Coronary artery (tissue), 2 donors: ENCODE measurements around the gene NHSL2.
"Not testable (repeated sequence)": the region's sequence is repeated elsewhere in the genome, so short reads cannot be mapped to it uniquely, and the experiment has no call there.

ENCODE experiments used
- DNase-seq: peaks from one replicate; pipeline ENCODE4 v3.0.0-alpha.2; 2017; ENCODE audit warnings: low spot score
- H3K27ac ChIP-seq, 2 donors: fragments of 200-600 bp; sonication (generic); one replicate each; pipeline ENCODE4 v1.5.1; 2016 to 2019
- H3K4me3 ChIP-seq: fragments of 200-600 bp; sonication (generic); 2 replicates; pipeline ENCODE4 v1.5.1; 2016; ENCODE audit warnings: mild to moderate bottlenecking, moderate library complexity
- CTCF ChIP-seq: fragments of 200-600 bp; sonication (generic); IDR thresholded peaks from one replicate; pipeline ENCODE4 v1.5.1; 2019; ENCODE audit warnings: antibody characterized with exemption

NHSL2 gene

DNA sequence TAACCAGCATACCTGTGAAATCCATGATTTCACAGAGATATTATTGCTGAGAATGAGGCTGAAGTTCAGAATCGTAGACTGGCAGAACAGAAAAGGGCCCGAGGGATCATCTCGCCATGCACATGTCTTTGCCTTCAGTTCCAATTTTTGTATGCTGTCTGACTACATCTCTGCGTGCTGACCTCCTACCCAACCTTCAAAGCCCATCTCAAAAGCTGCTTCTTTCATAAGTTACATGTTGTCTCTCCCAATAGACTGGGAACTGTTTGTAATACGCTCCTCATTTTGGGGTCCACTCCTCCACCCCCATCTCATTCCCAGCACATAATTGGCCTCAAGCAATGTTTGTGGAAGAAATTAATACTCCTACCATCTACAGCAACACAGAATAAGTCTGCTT lies 142.9 kb downstream of the NHSL2 start:
- Histone ChIP-seq H3K4me3 (no peak overlapping the region), H3K27ac (no peak overlapping the region)
- DNase-seq, result peak; percentile 2
- TF ChIP-seq CTCF, result no peak

- Histone ChIP-seq H3K27ac (no peak overlapping the region), H3K4me3 (no peak overlapping the region)
- DNase-seq, result peak; percentile 28
- TF ChIP-seq CTCF, result no peak
These were observed 144.3 kb downstream of the NHSL2 start for GRCh38 chrX:72054779-72055489.

DNA sequence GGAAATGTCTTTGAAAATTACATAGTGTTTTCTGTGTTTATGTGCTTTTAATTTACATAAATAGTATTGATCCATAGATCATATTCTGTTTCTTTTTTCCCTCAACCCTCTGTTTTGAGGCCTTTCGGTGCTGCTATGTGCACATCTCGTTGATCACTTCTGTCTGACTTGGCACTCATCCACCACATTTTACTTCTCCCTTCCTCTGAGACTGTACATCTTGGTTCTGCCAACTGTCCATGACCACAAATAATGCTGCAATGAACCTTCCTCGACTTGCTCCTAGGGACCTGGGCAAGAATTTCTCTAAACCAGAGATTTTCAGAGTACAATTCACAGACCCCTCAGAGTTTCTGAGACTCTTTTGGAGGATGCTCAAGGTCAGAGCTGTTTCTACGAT lies 146.7 kb downstream of the NHSL2 start:
- no peak for TF ChIP-seq CTCF
- no peak overlapping the region for H3K27ac ChIP-seq
- peak; percentile 3 for DNase-seq
- H3K4me3 ChIP-seq, result no peak overlapping the region

DNA sequence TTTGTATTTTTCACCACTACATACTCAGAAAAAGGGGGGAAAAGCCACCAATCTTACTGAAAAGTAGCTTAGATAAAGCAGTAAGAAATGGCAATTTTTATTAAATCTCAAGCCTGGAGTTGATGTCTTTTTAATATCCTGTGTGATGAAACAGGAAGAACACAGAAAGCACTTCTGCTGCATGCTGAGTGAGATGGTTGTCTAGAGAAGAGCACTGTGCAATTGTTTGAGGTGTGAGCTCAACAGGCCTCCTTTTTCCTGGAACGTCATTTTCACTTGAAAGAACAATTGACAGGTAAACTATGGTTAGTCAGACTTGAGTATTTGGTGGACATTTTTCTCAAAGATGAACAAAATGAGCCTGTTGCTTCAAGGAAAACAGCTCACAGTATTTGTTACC lies 147.2 kb downstream of the NHSL2 start:
- Histone ChIP-seq H3K4me3 (no peak overlapping the region), H3K27ac (no peak overlapping the region)
- peak; percentile 3 for DNase-seq
- TF ChIP-seq CTCF, result no peak

- peak; percentile 57 for DNase-seq
- not testable (repeated sequence) for H3K4me3 ChIP-seq, H3K27ac ChIP-seq
These were observed 147.7 kb downstream of the NHSL2 start for GRCh38 chrX:72058346-72058745.

GRCh38 chrX:72060196-72060920 lies 149.7 kb downstream of the NHSL2 start:
- Histone ChIP-seq H3K4me3 (no peak overlapping the region), H3K27ac (peak overlapping the region in 1 of 2 donors; percentile 25)
- DNase-seq, result no peak
- no peak for TF ChIP-seq CTCF

GRCh38 chrX:72060921-72061490 lies 150.4 kb downstream of the NHSL2 start:
- Histone ChIP-seq H3K27ac (peak overlapping the region in 1 of 2 donors; percentile 25), H3K4me3 (no peak overlapping the region)
- TF ChIP-seq CTCF, result no peak
- DNase-seq, result no peak
